GM18951 (cell line): ENCODE results near the gene TAF5L.

Experiments used
- POLR2A ChIP-seq: IDR thresholded peaks from 4 replicates; pipeline ENCODE4 v1.6.1; 2011; ENCODE audit warnings: mild to moderate bottlenecking; ENCODE audit not compliant: insufficient read length, insufficient read depth; ENCODE audit errors: extremely low read depth
- in situ Hi-C: fragments of 300-500 bp; cut with MboI; formaldehyde crosslinking; loops from one replicate; pipeline ENCODE4 v1.12.0; 2022; ENCODE audit warnings: low sequenced_read_pairs, mixed read lengths, inconsistent platforms; ENCODE audit not compliant: unreplicated experiment

TAF5L gene

DNA sequence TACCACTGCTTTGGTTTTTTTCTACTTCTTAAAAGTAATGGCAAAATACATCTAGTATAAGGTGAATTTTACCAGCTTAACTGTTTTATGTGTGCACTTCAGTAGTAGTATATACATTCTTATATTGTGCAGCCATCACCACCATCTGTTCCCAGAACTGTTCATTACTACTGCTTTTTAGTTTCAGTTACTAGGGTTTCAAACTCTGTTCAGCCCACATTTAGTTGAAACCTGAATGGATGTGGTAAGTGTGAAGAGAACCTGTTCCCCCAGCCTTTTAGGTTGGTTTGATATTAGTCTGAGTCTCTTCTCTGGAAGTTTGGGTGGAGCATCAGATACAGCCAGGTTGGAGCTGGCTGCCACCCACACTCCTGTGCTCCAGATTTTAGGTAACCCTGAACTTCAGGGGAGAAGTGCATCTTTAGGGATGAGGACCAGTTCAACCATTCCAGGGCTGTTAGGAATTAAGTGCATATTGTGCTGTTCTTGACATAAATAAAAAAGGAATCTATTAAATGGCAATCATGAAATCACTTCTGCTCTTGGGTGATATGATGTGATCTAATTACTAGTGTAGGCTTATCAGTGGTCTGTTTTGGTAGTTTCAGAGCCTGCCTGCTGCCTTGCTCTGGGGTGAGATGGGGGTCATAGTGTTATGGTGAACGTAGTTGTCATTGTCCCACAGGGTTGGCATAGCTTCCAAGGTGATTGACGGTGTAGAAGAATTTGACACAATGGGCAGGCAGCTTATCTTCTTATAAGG is 32.3 kb upstream of the TAF5L start:
- TF ChIP-seq POLR2A, result no peak
- in situ Hi-C loops, result no loop called here

- in situ Hi-C loops, result no loop called here
- no peak for TF ChIP-seq POLR2A
These were observed 29.9 kb upstream of the TAF5L start for GRCh38 chr1:229655781-229656180.

DNA sequence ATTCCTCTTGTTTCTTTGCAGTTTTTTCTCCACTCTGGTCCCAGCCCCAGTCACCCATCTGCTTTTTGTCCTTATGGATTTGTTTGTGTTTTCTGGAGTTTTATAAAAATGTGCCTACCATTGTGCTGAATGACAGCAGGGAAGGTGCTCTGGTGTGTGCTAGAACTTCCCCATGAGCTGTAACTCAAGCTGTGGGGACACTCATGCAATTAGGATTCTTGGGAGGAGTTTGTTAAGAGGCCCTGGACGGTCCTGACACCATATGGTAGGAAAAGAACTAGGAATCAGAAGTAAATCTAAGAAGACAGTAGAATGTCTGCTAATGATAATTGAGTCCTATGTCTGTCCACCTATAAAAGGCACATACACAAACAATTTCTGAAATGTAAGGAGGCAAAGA is 27.5 kb upstream of the TAF5L start:
- in situ Hi-C loops, result no loop called here

GRCh38 chr1:229651546-229651945 is 25.6 kb upstream of the TAF5L start:
- in situ Hi-C loops, result no loop called here
- no peak for TF ChIP-seq POLR2A

More for the DNA sequence above, 27.5 kb upstream of the TAF5L start:
- TF ChIP-seq POLR2A, result no peak

- in situ Hi-C loops, result no loop called here
- TF ChIP-seq POLR2A, result no peak
These were observed 24.1 kb upstream of the TAF5L start for GRCh38 chr1:229650045-229650444.

- TF ChIP-seq POLR2A, result no peak
- in situ Hi-C loops, result no loop called here
These were observed 22.5 kb upstream of the TAF5L start for GRCh38 chr1:229648406-229648805.

- TF ChIP-seq POLR2A, result no peak
These were observed 19.5 kb upstream of the TAF5L start for GRCh38 chr1:229645324-229645993.

DNA sequence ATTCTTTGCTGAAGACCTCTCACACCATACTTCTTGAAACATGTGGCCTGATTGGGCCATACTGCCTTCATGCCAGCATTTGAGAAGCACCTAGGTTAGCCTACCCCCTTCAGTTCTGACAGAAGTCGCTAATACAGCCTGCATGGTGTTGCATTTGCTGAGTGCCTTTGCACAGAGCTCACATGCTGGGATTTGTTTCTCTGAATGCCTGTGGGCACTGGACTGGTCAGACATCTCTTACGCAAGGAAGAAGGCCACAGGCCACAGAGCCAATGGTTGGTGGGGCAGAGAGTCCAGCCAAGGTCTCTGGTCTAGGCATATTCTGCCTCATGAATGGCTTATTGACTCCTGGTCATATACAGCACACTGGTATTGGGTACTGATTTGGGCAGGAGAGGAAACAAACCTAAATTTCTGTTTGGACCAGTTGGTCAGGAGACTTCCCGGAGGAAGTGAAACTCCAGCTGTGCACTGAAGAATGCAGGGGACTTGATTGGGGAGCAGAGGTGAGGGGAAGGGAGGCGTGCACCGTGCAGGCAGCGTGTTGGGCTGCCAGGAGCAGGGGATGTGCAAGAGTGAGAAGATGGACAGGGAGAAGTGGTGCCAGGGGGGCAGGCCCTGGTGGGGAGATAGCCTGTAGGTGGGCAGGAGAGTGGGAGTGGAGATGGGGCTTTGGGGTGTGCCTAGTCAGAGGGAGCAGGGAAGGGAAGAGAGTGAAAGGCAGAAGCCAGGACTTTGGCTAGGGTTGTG is 18.2 kb upstream of the TAF5L start:
- no peak for TF ChIP-seq POLR2A

More at GRCh38 chr1:229645324-229645993, 19.5 kb upstream of the TAF5L start:
- in situ Hi-C loops, result no loop called here

GRCh38 chr1:229642970-229643369 is 17.0 kb upstream of the TAF5L start:
- no peak for TF ChIP-seq POLR2A
- in situ Hi-C loops, result no loop called here

More for the DNA sequence above, 18.2 kb upstream of the TAF5L start:
- in situ Hi-C loops, result no loop called here

GRCh38 chr1:229642376-229642775 is 16.5 kb upstream of the TAF5L start:
- in situ Hi-C loops, result no loop called here

GRCh38 chr1:229641306-229641705 is 15.4 kb upstream of the TAF5L start:
- no peak for TF ChIP-seq POLR2A

More at GRCh38 chr1:229642376-229642775, 16.5 kb upstream of the TAF5L start:
- no peak for TF ChIP-seq POLR2A

DNA sequence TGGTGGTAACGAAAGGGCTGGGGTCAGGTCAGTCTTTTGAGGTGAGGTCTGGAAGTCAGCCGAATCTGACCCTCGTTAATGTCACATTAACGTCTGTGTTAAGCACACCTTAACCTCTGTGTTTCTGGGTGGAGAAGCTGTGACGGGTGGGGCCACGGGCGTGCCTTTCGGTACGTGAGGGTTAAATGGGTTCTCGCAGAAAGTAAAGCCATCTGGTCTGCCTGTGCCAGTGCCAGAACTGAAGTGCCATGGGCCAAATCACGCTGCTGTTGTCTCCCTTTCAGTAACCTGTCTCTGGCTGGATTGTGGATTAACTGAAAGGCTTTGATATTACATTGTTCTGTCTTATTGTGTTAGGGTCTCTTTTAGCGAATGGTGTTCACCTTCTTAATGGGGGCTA is 14.5 kb upstream of the TAF5L start:
- in situ Hi-C loops, result no loop called here
- no peak for TF ChIP-seq POLR2A

More at GRCh38 chr1:229641306-229641705, 15.4 kb upstream of the TAF5L start:
- in situ Hi-C loops, result no loop called here

DNA sequence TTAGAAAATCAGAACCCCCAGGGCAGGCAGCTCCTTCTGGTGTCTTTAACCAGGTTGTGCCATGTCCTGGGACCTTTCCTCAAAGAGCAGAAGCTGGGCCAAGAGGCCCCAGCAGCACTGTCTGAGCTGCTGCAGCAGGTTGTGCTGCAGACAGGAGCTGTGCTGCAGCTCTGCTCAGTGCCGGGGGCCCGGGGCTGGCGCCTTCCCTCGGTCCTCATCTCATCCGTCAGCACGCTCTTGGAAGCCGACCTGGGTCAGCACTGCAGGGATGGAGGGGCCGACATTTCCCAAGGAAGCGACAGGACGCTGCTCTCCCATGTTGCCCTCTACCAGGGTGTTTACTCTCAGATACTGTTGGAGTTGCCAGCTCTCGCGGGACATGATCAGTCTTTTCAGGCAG is 11.8 kb upstream of the TAF5L start:
- TF ChIP-seq POLR2A, result no peak
- in situ Hi-C loops, result no loop called here
